HepG2 (cell line): Measurements from ENCODE around the gene UTS2R.

ENCODE experiments used
- ARNTL ChIP-seq: sonication (generic); formaldehyde crosslinking; IDR thresholded peaks from 2 replicates; pipeline ENCODE4 v1.4.0; 2020; ENCODE audit warnings: mild to moderate bottlenecking, missing genetic modification reagents
- CHD2 ChIP-seq: IDR thresholded peaks from 2 replicates; pipeline ENCODE4 v1.6.1; 2011; ENCODE audit warnings: low read depth, low read length, improper control_type of control experiment
- IKZF4 ChIP-seq: sonication (generic); formaldehyde crosslinking; IDR thresholded peaks from 2 replicates; pipeline ENCODE4 v1.5.1; 2020; ENCODE audit warnings: borderline replicate concordance, mild to moderate bottlenecking, low read depth, missing genetic modification reagents; ENCODE audit errors: not compliant biosample characterization
- JUN ChIP-seq: sonication (generic); formaldehyde crosslinking; IDR thresholded peaks from 2 replicates; pipeline ENCODE4 v1.4.0; 2020; ENCODE audit warnings: mild to moderate bottlenecking, missing genetic modification reagents
- SIN3A ChIP-seq: IDR thresholded peaks from 2 replicates; pipeline ENCODE4 v1.6.1; 2011; ENCODE audit warnings: low read depth, mild to moderate bottlenecking, control low read depth, low read length, borderline replicate concordance
- TGIF2 ChIP-seq: IDR thresholded peaks from 2 replicates; pipeline ENCODE4 v1.6.1; 2016; ENCODE audit warnings: control low read depth, missing compliant biosample characterization
- U2AF2 ChIP-seq: fragments of 200-400 bp; formaldehyde crosslinking; IDR thresholded peaks from 2 replicates; pipeline ENCODE4 v1.6.1; 2017; ENCODE audit warnings: low read depth, mild to moderate bottlenecking, low read length
- ZBTB7B ChIP-seq: sonication (generic); formaldehyde crosslinking; IDR thresholded peaks from 2 replicates; pipeline ENCODE4 v1.4.0; 2020; ENCODE audit warnings: missing genetic modification reagents
- TF ChIP-seq, protein P1 (sequence below): sonication (generic); formaldehyde crosslinking; IDR thresholded peaks from 2 replicates; pipeline ENCODE4 v1.8.0; 2022; ENCODE audit warnings: missing genetic modification reagents, mild to moderate bottlenecking, borderline replicate concordance
- TF ChIP-seq, protein P2 (sequence below): sonication (generic); formaldehyde crosslinking; IDR thresholded peaks from 2 replicates; pipeline ENCODE4 v1.8.1; 2022; ENCODE audit warnings: low read depth, mild to moderate bottlenecking, missing genetic modification reagents
- TF ChIP-seq, protein P3 (sequence below): sonication (generic); formaldehyde crosslinking; IDR thresholded peaks from 2 replicates; pipeline ENCODE4 v1.4.0; 2020; ENCODE audit warnings: mild to moderate bottlenecking, missing genetic modification reagents, borderline replicate concordance
- TF ChIP-seq, protein P4 (sequence below): sonication (generic); formaldehyde crosslinking; IDR thresholded peaks from 2 replicates; pipeline ENCODE4 v1.5.0; 2020; ENCODE audit warnings: mild to moderate bottlenecking, missing genetic modification reagents, moderate library complexity

DNA sequence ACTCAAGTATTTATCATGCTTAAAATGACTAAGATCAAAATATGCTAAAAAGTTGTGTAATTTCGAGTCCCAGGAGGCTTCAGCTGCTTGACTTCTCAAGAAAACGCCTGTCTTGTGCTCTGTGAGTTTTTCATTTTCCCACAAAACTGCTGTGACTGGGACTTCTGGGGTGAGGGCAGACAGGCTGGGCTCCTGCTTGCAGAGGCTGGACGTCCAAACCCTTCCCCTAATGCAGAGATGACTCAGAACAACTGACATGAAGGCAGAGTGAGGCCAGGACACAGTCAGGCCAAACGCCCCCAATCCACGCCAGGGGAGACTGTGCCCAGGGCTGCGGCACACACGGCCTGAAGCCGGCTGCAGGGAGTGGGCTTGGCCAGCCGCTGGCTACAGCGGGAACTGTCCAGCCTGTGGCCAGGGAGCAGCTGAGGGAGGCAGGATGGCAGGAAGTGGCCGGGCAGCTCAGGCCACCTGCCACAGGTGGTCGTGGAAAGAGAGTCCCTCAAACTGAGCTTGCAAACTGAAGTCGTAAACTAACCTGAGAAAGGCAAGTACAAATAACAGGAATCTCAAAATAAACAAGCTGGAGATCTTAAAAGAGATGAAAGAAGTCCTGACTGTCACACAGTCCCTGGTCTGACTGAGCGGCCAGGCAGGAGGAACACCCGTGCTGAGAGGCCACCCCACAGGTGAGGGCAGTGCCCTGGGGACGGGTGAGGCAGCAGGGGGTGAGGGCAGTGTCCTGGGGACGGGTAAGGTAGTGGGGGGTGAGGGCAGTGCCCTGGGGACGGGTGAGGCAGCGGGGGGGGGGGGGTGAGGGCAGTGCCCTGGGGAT is 25.3 kb downstream of the UTS2R start:
- TF ChIP-seq, protein P1, sequence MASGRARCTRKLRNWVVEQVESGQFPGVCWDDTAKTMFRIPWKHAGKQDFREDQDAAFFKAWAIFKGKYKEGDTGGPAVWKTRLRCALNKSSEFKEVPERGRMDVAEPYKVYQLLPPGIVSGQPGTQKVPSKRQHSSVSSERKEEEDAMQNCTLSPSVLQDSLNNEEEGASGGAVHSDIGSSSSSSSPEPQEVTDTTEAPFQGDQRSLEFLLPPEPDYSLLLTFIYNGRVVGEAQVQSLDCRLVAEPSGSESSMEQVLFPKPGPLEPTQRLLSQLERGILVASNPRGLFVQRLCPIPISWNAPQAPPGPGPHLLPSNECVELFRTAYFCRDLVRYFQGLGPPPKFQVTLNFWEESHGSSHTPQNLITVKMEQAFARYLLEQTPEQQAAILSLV (CRISPR knock-in tag), result no peak
- TF ChIP-seq, protein P2, sequence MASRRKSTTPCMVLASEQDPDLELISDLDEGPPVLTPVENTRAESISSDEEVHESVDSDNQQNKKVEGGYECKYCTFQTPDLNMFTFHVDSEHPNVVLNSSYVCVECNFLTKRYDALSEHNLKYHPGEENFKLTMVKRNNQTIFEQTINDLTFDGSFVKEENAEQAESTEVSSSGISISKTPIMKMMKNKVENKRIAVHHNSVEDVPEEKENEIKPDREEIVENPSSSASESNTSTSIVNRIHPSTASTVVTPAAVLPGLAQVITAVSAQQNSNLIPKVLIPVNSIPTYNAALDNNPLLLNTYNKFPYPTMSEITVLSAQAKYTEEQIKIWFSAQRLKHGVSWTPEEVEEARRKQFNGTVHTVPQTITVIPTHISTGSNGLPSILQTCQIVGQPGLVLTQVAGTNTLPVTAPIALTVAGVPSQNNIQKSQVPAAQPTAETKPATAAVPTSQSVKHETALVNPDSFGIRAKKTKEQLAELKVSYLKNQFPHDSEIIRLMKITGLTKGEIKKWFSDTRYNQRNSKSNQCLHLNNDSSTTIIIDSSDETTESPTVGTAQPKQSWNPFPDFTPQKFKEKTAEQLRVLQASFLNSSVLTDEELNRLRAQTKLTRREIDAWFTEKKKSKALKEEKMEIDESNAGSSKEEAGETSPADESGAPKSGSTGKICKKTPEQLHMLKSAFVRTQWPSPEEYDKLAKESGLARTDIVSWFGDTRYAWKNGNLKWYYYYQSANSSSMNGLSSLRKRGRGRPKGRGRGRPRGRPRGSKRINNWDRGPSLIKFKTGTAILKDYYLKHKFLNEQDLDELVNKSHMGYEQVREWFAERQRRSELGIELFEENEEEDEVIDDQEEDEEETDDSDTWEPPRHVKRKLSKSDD (CRISPR knock-in tag), result no peak
- no peak for TF ChIP-seq IKZF4
- TF ChIP-seq, protein P3, sequence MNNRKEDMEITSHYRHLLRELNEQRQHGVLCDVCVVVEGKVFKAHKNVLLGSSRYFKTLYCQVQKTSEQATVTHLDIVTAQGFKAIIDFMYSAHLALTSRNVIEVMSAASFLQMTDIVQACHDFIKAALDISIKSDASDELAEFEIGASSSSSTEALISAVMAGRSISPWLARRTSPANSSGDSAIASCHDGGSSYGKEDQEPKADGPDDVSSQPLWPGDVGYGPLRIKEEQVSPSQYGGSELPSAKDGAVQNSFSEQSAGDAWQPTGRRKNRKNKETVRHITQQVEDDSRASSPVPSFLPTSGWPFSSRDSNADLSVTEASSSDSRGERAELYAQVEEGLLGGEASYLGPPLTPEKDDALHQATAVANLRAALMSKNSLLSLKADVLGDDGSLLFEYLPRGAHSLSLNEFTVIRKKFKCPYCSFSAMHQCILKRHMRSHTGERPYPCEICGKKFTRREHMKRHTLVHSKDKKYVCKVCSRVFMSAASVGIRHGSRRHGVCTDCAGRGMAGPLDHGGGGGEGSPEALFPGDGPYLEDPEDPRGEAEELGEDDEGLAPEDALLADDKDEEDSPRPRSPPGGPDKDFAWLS (CRISPR knock-in tag), result no peak
- no peak for TF ChIP-seq SIN3A
- no peak for TF ChIP-seq ARNTL
- TF ChIP-seq ZBTB7B (CRISPR knock-in tag), result no peak
- TF ChIP-seq JUN (CRISPR knock-in tag), result no peak
- no peak for TF ChIP-seq U2AF2
- no peak for TF ChIP-seq TGIF2 (CRISPR knock-in tag)
- TF ChIP-seq, protein P4, sequence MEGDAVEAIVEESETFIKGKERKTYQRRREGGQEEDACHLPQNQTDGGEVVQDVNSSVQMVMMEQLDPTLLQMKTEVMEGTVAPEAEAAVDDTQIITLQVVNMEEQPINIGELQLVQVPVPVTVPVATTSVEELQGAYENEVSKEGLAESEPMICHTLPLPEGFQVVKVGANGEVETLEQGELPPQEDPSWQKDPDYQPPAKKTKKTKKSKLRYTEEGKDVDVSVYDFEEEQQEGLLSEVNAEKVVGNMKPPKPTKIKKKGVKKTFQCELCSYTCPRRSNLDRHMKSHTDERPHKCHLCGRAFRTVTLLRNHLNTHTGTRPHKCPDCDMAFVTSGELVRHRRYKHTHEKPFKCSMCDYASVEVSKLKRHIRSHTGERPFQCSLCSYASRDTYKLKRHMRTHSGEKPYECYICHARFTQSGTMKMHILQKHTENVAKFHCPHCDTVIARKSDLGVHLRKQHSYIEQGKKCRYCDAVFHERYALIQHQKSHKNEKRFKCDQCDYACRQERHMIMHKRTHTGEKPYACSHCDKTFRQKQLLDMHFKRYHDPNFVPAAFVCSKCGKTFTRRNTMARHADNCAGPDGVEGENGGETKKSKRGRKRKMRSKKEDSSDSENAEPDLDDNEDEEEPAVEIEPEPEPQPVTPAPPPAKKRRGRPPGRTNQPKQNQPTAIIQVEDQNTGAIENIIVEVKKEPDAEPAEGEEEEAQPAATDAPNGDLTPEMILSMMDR (CRISPR knock-in tag), result no peak
- TF ChIP-seq CHD2, result no peak
